Heart right ventricle (tissue), 16 donors: ENCODE measurements around the gene UROD. TPM values are rescaled to one million over a fixed set of nuclear protein-coding genes. Genes with fewer than 3 reads are reported as not detected.
"Not testable (repeated sequence)": the region's sequence is repeated elsewhere in the genome, so short reads cannot be mapped to it uniquely, and the experiment has no call there.

ENCODE experiments used
- ATAC-seq, 8 donors: fragments of 200-7000 bp; cut with Tn5 transposase; one replicate each; pipeline ENCODE4 v1.9.1; 2020; ENCODE audit warnings: mild to moderate bottlenecking in 8 of 8, moderate library complexity in 8 of 8, moderate number of reproducible peaks in 1 of 8
- DNase-seq, 2 donors: peaks; one replicate each; pipeline ENCODE4 v3.0.0-alpha.2; 2020
- H3K27ac ChIP-seq, 10 donors: fragments of 200-600 bp; sonication (generic) in 2 of 10; one replicate each; pipeline versions ENCODE4 v1.5.0 to v1.8.0; 2020 to 2022; ENCODE audit warnings: mild to moderate bottlenecking in 3 of 10
- H3K27me3 ChIP-seq, 7 donors: fragments of 200-600 bp; one replicate each; pipeline ENCODE4 v1.8.0; 2021 to 2022; ENCODE audit warnings: mild to moderate bottlenecking in 2 of 7
- H3K36me3 ChIP-seq, 9 donors: fragments of 200-600 bp; sonication (generic) in 1 of 9; one replicate each; pipeline versions ENCODE4 v1.5.0 to v1.8.0; 2020 to 2022; ENCODE audit warnings: mild to moderate bottlenecking in 2 of 9
- H3K4me1 ChIP-seq, 9 donors: fragments of 200-600 bp; sonication (generic) in 1 of 9; one replicate each; pipeline versions ENCODE4 v1.5.0 to v1.8.0; 2020 to 2022; ENCODE audit warnings: mild to moderate bottlenecking in 4 of 9
- H3K4me3 ChIP-seq, 10 donors: fragments of 200-600 bp; sonication (generic) in 2 of 10; one replicate each; pipeline versions ENCODE4 v1.5.0 to v1.8.0; 2020 to 2022; ENCODE audit warnings: mild to moderate bottlenecking in 7 of 10, moderate library complexity in 2 of 10
- H3K9me3 ChIP-seq, 11 donors: fragments of 200-600 bp in 10 of 11; sonication (generic) in 2 of 11; one replicate each; pipeline versions ENCODE4 v1.5.0 to v1.8.0; 2013 to 2022; ENCODE audit warnings: mild to moderate bottlenecking in 2 of 11, control low read depth in 1 of 11, moderate library complexity in 1 of 11
- CTCF ChIP-seq, 9 donors: fragments of 200-600 bp; sonication (generic) in 2 of 9; IDR thresholded peaks; one replicate each; pipeline versions ENCODE4 v1.5.0 to v1.8.0; 2021 to 2022; ENCODE audit warnings: antibody characterized with exemption in 9 of 9, mild to moderate bottlenecking in 5 of 9, moderate library complexity in 1 of 9
- WGBS, 2 donors: extraction: QIAGEN DNeasy Blood & Tissue Kit; methylation state at CpG; one replicate each; pipeline ENCODE4 v1.1.7; 2013; ENCODE audit warnings: inconsistent platforms in 1 of 2; 5-methylcytosine and 5-hydroxymethylcytosine counted together
- intact Hi-C, 10 donors: fragments of 100-400 bp; cut with DNase I; formaldehyde crosslinking; loops; one replicate each; pipeline versions ENCODE4 v1.11.1 to v1.14.2; 2022
- polyA plus RNA-seq, 2 donors: library from polyadenylated mRNA; stranded (reverse); fragments of 200-250 nt; gene quantifications; one replicate each; pipeline ENCODE4 v1.2.3, GENCODE V29; 2013
- total RNA-seq, 10 donors: library from RNA; stranded (reverse); fragmentation: NEBNext Ultra II Directional in 3 of 10; extraction: Animal tissue kit (Norgen Biotek cat#: 25700) in 3 of 10; gene quantifications; one replicate each; pipeline versions ENCODE4 v1.2.1 to v1.2.4, GENCODE V29; 2021 to 2023
- donor health status: Arrhythmogenic right ventricular cardiomyopathy.
- donor health status: ischemic (EF 13 %, LVEDD 7.1; RV severe dilation, severe dysfunction).
- donor health status: healthy with polysubstance abuse.
- donor health status: DM: no; HTN: yes; CAD: no.
- donor health status: DM: no; HTN: no; CAD: no.
- donor health status: ischemic (EF 25% LVEDD 6.9; RV normal size, moderate dysfunction).
- donor health status: ischemic (EF 25% LVEDD 5.7; RV mildly dilated, moderate dysfunction).
- donor health status: healthy.
- donor health status: DM: yes; HTN: yes; CAD: no.
- donor health status: Ischemic cardiomyopathy.
- donor health status: ischemic (EF 35%, LVEDD 5.7; RV mildly dilated, moderate dysfunction).
- donor health status: nonischemic (EF 11% LVEDD 7.7; RV severe dilation, severe dysfunction).
- donor health status: DM: yes; HTN: yes; CAD: no.
- donor health status: PGD.
- donor health status: ischemic (EF 29% LVEDD 5.4; RV normal size, mild dysfunction).
- donor health status: nonischemic (EF 23%, LVEDD 6.1; RV moderate dilation, normal function).

The UROD gene
- total and polyA plus RNA-seq, 12 donors, result 68.1 to 109 (median 83.9) TPM

- Histone ChIP-seq H3K36me3 (peaks cover 0 to 46% (median 40%) of the 10 kb centered on the region in 9 donors), H3K27ac (peak overlapping the region in 1 of 10 donors; percentile 46), H3K27me3 (no peaks in the 10 kb centered on the region), H3K9me3 (no peaks in the 10 kb centered on the region), H3K4me3 (no peak overlapping the region), H3K4me1 (peaks cover 0 to 12% (median 0%) of the 10 kb centered on the region in 9 donors)
- intact Hi-C loops, result loop anchor here in 3 of 10 donors (5.0 to 10.0 kb wide), 3 partner anchors 154 to 206 kb away; no protein-coding TSS in a partner anchor
- ATAC-seq, result peak in 7 of 8 donors; percentile 20 to 69 (median 37)
- 73% methylated on average over 7 of the region's 7 CpGs for WGBS, 2 donors
- no peak for TF ChIP-seq CTCF (IDR thresholded peaks at IDR 0.05)
- no peak for DNase-seq
Measured at GRCh38 chr1:45001011-45001481, 11.0 kb upstream of the UROD start.

- ATAC-seq, result peak in 1 of 8 donors; percentile 20
- H3K27ac ChIP-seq, result peak overlapping the region in 1 of 10 donors; percentile 46
- 88 to 91% methylated on average over 8 of the region's 8 CpGs for WGBS, 2 donors
- H3K9me3 ChIP-seq, DNase-seq, H3K4me3 ChIP-seq, H3K27me3 ChIP-seq: not testable (repeated sequence)
- peaks cover 0 to 51% (median 44%) of the 10 kb centered on the region in 9 donors for H3K36me3 ChIP-seq
- peaks cover 0 to 12% (median 0%) of the 10 kb centered on the region in 9 donors for H3K4me1 ChIP-seq
- intact Hi-C loops, result loop anchor here in 3 of 10 donors (5.0 to 10.0 kb wide), 3 partner anchors 154 to 207 kb away; no protein-coding TSS in a partner anchor
Measured at GRCh38 chr1:45001576-45001975, 10.5 kb upstream of the UROD start.

- 92 to 93% methylated on average over 17 of the region's 17 CpGs for WGBS, 2 donors
- intact Hi-C loops, result loop anchor here in 3 of 10 donors (5.0 to 10.0 kb wide), 3 partner anchors 156 to 208 kb away; no protein-coding TSS in a partner anchor
- no peak overlapping the region for H3K27ac ChIP-seq
- no peak for ATAC-seq
- peaks cover 0 to 65% (median 56%) of the 10 kb centered on the region in 9 donors for H3K36me3 ChIP-seq
- no peaks in the 10 kb centered on the region for H3K27me3 ChIP-seq
- H3K4me1 ChIP-seq, result peaks cover 0 to 12% (median 0%) of the 10 kb centered on the region in 9 donors
- H3K4me3 ChIP-seq, result no peak overlapping the region
- no peak for TF ChIP-seq CTCF (IDR thresholded peaks at IDR 0.05)
- H3K9me3 ChIP-seq, result no peaks in the 10 kb centered on the region
- DNase-seq, result no peak
Measured at GRCh38 chr1:45002650-45003645, 9.1 kb upstream of the UROD start.

GRCh38 chr1:45003741-45004140 lies 8.3 kb upstream of the UROD start:
- peaks cover 0 to 73% (median 64%) of the 10 kb centered on the region in 9 donors for H3K36me3 ChIP-seq
- DNase-seq, result no peak
- TF ChIP-seq CTCF (IDR thresholded peaks at IDR 0.05), result no peak
- intact Hi-C loops, result loop anchor here in 3 of 10 donors (5.0 to 10.0 kb wide), 3 partner anchors 156 to 209 kb away; no protein-coding TSS in a partner anchor
- H3K4me3 ChIP-seq, result no peak overlapping the region
- no peak overlapping the region for H3K27ac ChIP-seq
- H3K9me3 ChIP-seq, result no peaks in the 10 kb centered on the region
- WGBS, 2 donors, result 92 to 94% methylated on average over 14 of the region's 14 CpGs
- ATAC-seq, result no peak
- H3K4me1 ChIP-seq, result peaks cover 0 to 12% (median 0%) of the 10 kb centered on the region in 9 donors
- H3K27me3 ChIP-seq, result no peaks in the 10 kb centered on the region
